GM18951 (cell line): ENCODE measurements around the gene CPM.

Source experiments
- POLR2A ChIP-seq: IDR thresholded peaks from 4 replicates; pipeline ENCODE4 v1.6.1; 2011; ENCODE audit warnings: mild to moderate bottlenecking; ENCODE audit not compliant: insufficient read length, insufficient read depth; ENCODE audit errors: extremely low read depth
- in situ Hi-C: fragments of 300-500 bp; cut with MboI; formaldehyde crosslinking; loops from one replicate; pipeline ENCODE4 v1.12.0; 2022; ENCODE audit warnings: low sequenced_read_pairs, mixed read lengths, inconsistent platforms; ENCODE audit not compliant: unreplicated experiment

CPM gene

DNA sequence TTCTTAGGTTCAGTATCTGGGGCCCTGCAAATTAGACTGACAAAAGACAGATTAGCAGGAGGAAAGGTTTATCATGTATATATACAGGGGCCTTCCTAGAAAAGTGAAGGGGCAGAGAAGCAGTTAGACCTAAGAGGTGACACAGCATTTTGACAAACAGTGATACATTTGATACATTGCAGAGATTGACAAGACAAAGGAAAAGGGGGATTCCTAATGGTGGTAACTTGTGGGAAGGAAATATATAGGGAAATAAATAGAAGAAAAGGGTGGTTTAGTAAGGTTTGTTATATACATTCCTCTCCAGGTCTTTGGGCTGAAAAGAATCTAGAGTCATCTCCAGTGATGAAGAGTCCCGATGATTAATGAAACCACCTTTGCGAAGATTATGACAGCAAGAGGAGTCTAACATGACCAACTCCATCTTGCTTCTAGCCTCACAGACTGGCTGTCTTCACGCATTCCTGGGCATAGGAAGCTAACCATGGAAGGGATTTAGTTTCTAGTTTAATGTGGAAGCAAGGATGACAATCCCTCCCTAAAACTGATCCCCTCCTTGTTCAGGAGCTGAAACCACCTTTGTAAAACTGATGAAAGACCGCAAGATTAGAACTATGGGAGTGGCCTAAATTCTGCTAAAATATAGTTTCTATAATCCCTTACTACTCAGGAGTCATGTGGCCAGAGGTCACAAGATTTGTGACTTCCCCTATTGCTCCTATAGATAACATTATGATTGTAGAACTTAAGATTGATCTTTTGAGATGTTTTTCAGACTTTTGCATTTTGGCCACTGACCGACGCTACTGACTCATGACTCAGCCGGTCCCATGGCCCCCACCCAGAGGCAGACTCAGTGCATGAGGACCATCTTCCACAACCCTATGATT, 31.1 kb upstream of the CPM start:
- TF ChIP-seq POLR2A: no peak
- in situ Hi-C loops: no loop called here

DNA sequence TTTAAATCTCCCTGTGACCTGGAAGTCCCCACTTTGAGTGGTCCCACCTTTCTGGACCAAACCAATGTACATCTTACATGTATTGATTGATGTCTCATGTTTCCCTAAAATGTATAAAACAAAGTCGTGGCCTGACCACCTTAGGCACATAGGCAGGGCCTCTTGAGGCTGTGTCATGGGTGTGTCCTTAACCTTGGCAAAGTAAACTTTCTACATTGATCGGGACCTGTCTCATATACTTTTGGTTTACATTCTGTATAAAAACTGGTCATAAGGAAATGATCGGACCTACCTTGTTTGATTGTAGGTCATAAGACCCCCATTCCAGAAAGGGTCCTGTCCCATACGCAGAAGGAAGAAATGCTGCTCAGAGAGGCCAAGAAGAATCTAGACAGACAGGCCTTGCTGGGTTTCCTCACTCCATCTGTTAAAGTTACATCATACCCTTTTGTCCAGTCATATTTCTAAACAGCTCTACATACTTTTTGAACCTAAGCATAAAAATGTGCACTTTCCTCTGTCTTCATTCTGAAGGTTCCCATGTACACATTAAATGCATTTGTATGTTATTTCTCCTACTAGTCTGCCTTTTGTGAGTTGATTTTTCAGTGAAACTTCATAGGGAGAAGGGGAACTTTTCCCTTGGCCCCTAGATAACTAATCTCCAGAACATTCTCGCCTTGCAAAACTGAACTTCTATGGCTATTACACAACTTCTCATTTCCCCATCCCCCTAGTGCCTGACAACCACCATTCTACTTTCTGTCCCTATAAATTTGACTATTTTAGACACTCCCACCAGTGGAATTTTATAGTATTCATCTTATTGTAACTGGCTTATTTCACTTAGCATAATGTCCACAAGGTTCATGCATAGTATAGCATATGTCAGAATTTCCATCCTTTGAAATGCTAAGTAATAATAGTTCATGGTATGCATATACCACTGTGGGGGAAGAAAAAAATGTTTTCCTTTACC, 30.2 kb upstream of the CPM start:
- in situ Hi-C loops: no loop called here
- no peak for TF ChIP-seq POLR2A

DNA sequence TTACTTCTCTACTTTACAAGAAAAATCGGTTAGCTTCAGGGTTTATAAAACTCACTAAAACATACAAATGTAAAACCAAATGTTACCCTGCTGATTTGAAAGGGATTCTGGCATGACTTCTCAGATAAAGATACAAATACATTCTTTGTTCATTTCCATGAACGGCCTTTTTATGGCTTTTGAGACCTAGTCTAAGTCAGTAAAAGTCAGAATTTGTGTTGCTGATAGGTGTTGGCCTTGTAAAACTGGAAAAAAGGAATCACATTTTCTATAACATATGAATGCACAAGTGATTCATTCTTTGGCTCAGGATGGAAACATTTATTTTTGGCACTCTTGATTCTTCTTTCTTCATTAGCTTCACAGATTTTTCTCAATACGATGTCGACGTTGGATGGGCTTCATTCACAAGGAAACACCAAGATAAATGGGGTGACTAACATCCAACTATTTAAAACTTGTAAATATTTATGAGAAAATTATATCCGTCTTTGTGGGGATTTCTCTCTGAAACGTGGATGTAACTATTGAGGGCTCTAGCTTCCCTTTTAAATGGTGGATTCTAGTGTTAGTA, 27.0 kb upstream of the CPM start:
- no peak for TF ChIP-seq POLR2A
- in situ Hi-C loops: no loop called here

DNA sequence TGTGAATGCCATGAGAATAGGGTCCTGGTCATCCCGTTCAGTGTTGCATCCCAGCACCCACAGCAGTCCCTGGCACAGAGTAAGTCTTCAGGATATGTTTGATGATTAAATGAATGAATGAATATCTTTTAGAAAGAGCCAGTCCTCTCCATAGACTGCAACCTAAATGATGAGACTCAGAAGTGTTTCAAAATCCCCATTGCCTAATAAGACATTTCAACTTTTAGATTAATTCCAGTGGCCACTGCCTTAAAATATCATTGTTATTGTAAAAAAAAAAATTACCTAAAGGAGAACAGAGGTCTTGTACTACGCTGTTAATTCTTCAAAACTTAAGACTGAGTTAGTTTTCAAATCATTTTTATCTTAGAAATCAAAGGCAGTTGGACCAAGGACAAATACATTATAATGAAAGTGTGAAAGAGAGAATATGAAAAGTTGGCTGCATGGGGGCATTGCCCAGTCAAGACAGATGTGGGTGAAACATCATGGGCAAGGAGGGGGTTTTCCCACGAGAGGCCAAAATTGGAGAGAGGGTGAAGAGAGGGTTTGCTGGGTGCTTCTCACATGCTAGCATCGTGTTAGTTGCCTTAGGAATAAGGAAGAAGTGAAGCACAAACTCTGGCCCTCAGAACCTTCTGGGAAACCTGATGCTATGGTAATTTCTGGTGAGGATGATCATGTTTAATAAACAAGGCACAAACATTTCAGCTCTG, 26.3 kb upstream of the CPM start:
- in situ Hi-C loops: no loop called here

DNA sequence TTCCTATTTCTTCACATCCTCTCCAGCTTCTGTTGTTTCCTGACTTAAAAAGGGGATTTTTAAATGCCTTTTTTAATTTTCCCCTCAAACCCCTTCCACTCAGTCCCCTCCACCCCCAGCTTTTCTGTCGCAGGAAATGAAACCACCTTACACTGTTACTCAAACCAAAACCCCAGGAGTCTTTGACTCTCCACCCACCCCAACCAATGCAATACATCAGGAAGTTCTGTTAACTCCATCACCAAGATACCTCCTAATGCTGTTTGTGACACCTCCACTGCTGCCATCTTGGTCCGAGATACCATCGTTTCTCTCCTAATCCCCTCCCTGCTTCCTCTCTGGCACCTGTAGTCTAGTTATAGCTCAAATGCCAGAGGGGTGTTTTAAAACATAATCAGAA, 25.4 kb upstream of the CPM start:
- no peak for TF ChIP-seq POLR2A
- in situ Hi-C loops: no loop called here

More for the DNA sequence above, 26.3 kb upstream of the CPM start:
- TF ChIP-seq POLR2A: no peak

DNA sequence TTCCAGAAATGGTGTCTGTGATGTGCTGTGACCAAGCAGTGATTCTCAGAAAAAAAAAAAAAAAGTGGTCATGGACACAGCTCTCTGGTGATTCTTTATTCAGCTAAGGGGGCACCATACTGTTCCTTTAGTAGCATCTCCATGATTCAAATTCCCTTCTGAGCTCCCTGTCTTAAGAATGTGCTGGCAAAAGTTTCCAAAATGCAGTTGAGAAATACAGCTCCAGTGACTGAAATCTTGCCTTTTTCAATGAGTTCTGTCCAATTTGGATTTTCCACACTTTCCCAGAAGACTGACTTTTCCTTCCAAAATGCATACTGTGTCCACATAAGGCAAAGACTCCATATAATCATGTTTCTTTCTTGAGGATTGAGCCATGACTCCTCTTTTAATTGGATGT, 24.3 kb upstream of the CPM start:
- no peak for TF ChIP-seq POLR2A

DNA sequence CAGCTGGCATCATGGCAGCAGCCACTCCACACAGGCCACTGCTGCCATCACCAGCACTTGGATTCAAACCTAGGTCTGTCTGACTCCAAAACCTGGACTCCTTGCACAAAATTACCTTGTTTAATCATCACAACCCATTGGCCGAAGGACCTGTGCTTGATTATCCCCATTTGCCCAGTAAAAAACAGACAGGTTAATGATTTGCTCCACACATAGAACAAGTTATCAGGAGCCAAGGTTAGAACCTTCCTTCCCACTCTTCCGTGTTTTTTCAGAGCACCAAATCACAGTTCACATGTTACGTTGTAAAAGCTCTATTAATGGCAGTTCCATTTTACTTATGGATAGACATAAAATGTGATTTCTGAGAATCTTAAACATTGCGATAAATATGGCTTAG, 23.5 kb upstream of the CPM start:
- in situ Hi-C loops: no loop called here
- TF ChIP-seq POLR2A: no peak

More for the DNA sequence above, 24.3 kb upstream of the CPM start:
- in situ Hi-C loops: no loop called here

DNA sequence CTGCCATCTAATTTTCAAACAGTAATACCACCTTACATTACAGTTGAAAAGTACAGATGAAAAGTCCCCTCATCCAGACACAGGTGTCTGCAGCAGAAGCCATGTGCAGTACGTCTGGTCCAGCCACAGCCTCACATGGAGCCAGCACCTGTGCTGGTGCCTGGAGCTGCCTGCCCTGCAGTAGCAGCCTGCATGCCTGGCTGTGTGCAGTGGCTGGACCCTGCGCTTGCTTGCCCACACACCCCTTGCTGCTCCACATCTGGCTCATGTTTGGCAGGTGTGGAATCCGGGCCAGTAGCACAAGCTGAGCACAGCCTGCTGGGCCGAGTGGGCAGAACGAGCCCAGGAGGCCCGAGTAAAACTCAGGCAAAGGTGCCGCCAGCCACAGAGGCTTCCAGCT, 21.8 kb upstream of the CPM start:
- in situ Hi-C loops: no loop called here
- TF ChIP-seq POLR2A: no peak

DNA sequence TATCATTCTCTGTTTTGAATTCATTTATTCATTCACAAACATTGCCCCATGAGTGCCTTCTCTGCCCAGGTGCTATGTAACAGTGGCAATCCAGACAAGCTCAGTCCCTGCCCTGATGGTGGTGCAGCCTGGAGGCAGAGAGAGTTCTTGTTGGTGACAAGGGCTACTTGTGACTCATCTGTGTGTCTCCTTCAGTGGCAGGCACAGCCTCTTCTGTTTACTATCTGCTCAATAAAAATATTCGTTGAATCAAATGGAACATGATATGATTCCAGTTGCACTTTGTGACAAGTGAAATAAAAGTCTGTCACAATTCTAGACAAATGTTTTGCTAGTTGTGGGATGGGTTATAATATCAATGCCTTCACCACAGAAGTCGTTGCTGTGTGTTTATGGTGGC, 20.6 kb upstream of the CPM start:
- in situ Hi-C loops: no loop called here
- no peak for TF ChIP-seq POLR2A

DNA sequence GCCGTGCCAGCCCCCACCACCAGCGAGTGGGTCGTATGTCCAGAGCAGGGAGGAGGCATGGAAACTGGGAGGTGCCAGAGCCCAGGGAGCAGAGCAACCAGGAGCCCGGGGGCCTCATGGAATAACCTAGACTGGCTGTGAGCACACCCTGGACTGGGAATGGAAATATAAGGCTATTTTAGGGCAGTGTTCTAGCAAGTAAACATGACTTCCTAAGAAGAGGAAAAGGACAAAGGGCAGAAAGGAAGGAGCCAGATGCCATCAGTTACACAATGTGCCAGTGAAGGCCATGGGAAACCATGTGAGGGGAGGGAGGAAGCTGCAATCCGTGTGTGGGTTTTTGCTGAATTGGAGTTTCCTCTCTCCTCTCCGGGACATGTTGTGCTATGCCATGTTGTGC, 18.7 kb upstream of the CPM start:
- in situ Hi-C loops: no loop called here
- TF ChIP-seq POLR2A: no peak

DNA sequence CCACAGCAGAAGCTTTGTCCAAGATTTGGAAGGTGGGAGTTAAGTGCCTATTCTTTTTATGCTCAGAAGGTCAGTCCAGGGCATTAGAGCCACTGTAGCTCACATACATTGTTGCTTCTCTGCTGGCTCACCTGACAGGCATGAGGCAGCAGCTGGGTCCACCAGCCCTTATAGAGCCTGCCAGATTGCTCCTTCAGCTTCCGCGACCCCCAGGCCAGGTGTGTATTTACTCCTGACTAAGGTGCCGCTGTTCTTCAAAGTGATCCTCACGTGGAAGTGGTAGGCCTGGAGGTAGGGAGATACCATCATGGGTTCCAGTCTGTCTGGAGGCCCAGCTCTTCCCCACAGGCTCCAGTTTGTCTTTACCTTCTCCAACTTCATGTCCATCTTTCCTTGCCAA, 17.5 kb upstream of the CPM start:
- in situ Hi-C loops: no loop called here
- no peak for TF ChIP-seq POLR2A

DNA sequence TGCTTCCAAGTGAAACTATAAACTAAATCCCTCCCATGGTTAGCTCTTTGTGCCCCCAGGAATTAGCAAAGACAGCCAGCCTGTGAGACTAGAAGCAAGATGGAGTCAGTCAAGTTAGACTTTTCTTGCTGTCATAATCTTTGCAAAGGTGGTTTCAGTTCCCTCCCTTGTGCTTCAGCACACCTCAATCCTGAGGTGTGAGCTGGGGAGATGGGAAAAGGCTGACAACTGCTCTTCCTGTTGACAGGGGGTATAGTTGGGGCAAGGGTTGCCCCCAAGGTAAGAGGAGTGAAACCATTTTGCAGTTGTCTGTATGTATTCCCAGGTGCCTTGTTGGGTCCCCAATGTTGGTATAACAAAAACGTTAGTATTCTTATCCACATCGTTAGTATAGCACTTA, 12.3 kb upstream of the CPM start:
- no peak for TF ChIP-seq POLR2A
- in situ Hi-C loops: no loop called here
